GM19397 (cell line): ENCODE data around the gene OR51I1.

ENCODE experiments used
- ATAC-seq: cut with Tn5 transposase; IDR thresholded peaks from one replicate; pipeline ENCODE4 v1.9.1; 2021; ENCODE audit warnings: mild to moderate bottlenecking, moderate library complexity; ENCODE audit not compliant: unreplicated experiment

The OR51I1 gene, protein sequence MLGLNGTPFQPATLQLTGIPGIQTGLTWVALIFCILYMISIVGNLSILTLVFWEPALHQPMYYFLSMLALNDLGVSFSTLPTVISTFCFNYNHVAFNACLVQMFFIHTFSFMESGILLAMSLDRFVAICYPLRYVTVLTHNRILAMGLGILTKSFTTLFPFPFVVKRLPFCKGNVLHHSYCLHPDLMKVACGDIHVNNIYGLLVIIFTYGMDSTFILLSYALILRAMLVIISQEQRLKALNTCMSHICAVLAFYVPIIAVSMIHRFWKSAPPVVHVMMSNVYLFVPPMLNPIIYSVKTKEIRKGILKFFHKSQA

DNA sequence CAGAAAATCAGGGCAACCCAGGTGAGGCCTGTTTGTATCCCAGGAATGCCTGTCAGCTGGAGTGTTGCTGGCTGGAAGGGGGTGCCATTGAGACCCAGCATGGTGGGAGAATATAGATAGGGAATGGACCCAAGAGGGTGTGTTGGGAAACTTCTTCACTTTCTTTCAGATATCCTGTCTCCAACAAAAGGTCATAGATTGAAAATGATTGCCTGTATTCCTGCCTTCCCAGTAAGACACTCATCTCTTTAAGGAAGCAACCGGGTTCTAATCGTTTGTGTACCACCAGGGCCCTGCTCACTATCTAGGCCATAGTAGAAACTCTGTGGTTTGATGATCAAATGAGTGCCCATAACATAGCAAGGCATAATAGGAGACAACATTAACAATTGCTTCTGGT, at the start of gene OR51I1:
Gene OR51I1, minus strand, starts transcription at position 101 of the 400 bp plus-strand sequence. Its CDS starts 0 bp downstream, at position 101.
- ATAC-seq, result no peak

DNA sequence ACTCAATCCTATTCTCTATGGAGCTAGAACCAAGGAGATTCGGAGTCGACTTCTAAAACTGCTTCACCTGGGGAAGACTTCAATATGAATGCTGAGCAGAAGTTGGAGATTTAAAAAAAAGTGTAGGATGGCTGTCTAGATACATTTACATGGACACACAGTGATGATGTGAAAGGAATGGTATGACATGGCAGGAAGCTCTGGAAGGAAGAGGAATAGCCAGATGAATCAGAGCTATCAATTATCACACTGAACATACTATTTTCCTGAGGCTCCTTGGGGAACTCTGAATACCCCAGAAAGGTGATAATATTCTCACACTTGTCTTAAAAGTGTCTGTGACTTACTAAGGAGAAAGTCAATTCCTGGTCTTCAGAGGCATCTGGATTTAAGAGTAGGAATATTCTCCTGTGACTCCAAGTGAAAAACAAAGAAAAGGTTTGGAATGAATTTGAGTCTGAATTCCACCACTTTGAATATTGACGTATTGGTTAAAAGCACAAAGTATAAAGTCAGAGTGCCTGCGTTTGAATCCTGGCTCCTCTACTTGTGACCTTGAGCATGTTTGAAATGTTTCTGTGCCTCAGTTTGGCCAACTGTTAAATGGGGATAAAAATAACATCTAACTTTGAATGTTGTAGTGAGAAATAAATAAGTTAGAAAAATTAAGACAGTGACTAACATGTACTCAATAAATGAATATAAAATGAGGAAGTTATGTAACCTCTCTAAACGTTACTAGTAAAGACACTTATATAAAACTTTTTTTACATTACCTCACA, 48.5 kb upstream of the OR51I1 start:
- ATAC-seq, result no peak

DNA sequence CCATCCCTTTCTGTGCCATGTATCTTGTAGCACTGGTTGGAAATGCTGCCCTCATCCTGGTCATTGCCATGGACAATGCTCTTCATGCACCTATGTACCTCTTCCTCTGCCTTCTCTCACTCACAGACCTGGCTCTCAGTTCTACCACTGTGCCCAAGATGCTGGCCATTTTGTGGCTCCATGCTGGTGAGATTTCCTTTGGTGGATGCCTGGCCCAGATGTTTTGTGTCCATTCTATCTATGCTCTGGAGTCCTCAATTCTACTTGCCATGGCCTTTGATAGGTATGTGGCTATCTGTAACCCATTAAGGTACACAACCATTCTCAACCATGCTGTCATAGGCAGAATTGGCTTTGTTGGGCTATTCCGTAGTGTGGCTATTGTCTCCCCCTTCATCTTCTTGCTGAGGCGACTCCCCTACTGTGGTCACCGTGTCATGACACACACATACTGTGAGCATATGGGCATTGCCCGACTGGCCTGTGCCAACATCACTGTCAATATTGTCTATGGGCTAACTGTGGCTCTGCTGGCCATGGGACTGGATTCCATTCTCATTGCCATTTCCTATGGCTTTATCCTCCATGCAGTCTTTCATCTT, 47.6 kb upstream of the OR51I1 start:
- no peak for ATAC-seq

DNA sequence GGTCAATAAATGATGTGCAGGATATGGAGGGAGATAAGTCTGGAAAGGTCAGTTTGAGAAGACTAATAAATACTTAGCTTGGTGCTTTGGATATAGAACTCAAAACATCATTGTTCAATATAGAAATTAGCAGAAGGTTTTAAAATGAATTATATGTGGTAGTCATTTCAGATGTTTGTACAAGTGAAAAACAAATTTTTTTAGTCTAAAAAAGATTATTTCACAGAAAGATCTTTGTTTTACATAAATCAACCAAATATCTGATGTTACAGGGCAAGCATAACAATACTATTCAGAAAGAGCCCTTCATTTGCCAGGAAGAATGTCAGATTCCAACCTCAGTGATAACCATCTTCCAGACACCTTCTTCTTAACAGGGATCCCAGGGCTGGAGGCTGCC, 47.1 kb upstream of the OR51I1 start, which contains the start of gene OR52D1:
Gene OR52D1, plus strand, starts transcription at position 301 of the 400 bp plus-strand sequence. Its CDS starts 22 bp downstream, at position 323.
- ATAC-seq, result no peak

DNA sequence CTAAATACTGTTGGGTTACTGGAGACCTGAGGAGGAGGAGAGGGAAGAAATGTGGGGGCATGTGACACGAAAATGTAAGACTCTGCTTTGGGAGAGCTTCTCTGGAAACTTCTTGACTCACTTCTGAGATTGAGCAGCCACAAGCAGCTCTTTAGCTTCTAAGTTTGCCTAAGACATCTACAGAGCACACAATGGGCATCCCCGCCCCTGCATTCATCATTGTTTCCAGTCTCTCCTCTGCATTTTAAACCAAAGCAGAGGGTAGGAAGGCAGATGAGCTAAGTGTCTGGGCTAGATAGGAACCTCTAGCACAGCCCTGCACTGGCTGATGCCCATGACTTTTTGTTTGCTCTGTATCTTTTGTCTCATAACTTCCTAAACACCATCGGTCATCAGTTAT, 45.1 kb upstream of the OR51I1 start:
- no peak for ATAC-seq

DNA sequence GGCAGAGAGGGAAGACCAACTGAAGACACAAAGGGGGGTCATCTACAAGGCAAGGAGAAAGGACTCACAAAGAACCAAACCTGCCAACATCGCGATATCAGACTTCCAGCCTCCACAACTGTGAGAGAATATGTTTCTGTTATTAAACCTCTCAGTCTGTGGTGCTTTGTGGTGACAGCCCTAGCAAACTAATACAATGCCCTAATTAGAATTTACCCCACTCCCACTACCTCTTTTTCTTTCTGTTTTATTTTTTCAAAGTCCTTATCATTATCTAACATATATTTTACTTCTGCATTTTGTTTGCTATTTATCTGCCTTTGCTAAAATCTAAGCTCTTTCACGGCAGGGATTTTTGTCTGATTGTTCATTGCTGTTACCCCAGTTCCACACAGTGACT, 44.7 kb upstream of the OR51I1 start:
- no peak for ATAC-seq

DNA sequence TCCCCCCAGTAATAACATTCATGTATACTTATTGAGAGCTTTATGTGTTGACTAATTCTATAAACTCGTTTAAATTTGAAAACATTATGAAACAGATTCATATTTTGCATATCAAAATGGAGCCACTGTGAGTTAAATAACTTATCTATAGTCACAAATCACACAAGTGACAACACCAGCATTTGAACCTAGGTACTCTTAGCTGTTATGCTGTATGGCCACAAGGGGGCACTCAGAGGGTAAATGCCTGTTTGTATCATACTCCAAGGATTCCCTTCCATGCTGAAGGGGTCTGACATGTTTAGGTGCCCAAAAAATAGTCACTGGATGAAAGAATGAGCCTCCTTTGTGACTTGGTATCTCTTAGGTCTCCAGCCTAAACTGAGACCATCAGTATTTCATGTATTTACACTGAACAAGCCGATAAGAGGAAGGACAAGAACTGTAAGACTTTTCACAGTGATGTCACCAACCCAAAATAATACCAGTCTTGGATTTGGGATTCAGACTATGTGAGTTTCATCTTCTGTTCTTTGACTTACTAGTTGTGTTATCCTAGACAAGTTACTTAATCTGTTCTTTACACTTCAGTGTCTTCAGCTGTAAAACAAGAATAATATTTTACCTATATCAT, 35.0 kb upstream of the OR51I1 start:
- peak; percentile 66 for ATAC-seq

DNA sequence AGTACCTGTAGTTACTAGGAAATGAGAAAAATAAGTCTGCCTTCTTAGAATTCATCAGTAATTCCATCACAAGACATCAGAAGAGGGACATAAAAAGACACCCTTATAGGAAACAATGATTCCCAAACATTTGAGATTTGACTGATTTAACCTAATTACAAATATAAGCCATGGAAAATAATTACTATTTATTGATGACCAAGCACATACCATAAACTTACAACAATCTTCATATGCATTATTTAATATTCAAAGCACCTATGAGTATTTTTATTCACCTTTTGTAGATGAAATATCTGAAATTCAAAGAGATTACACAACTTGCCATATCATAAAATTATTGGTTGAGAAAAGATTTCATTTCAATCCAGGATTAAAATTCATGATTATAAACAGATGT, 32.6 kb upstream of the OR51I1 start:
- no peak for ATAC-seq

DNA sequence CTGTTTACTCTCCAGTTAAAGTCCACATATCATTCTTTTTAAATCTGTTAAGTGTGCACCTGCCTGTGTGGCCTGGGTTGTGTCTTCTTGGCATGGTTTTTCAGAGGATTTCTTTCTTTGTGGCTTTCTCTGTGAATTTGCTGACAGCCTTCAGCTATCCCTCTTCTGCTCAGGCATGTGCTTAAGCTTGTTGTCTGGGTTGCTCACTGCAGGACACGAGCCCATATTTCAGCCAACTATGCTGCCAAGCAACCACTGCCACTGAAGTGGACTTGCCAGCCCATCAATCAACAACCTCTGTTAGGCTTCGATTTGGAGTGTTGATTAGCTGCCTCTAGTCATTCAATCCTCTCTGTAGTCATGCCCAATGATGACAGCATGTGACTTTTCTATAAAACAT, 26.2 kb upstream of the OR51I1 start:
- no peak for ATAC-seq

DNA sequence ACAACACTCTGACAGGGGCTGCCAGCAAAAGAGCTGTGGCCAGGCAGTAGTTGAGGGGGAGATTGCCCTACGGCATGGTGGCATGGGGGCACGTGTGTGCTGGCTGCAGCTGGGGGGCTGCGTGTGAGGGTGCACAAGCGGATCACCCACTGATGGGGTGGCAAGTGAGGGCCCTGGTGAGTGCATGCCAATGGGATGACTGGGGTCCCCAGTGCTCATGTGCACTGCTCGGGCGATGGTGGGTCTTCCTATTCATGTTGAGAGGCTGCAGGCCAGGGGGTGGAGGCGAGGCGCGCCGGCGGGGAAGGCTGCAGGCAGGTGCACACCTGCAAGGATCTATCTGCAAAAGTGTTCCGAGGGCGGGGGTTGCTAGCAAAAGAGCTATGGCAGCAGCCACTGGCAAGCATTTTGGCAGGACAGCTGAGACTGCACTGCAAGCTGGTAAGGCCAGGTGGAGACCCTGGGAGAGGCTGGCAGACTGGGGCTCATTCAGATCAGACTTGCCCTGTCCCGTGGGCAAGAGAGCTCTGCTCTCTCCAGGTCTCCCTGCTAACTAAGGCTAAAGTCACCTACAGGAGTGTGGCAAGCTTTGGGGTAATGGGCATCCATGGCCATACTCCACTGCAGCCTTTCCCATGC, 19.8 kb upstream of the OR51I1 start:
- ATAC-seq, result no peak

DNA sequence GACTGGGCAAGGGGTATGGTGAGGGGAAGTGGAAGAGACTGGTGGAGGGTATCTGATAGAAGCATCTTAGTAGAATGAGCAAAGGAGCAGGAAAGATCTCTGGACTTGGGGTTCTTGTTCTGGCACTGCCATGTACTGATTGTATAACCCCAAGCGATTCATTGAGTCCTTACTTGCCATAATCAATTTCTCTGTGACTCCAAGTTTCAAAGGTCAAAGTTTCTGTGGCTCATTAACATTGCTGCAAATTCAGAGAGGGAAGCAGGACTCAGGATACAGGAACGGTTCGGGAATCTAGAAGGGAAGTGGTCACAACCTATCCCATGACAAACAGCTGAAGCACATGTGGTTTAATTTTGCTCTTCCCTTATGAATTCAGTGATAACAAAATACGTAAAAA, 8.1 kb upstream of the OR51I1 start:
- ATAC-seq, result no peak

DNA sequence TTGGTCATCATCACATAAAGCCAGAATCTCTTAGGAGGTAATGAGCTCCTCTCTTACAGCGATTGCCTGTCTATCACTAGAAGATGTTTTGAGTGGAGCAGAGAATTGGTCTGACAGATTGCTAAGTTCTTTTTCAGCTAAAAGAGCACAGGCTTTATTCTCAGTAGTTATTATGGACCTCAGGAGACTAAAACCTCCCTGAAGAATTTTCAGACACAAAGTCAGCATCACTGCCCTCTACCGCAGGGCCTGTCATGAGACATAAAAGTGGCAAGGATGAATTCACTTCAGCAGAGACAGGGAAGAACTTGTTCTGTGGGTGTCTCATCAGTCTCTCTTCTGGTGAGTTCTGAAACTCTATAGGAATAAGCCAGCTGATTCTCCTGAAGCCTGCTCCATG, 7.7 kb upstream of the OR51I1 start, which contains the start of gene OR51I2:
Gene OR51I2, plus strand, starts transcription at position 301 of the 400 bp plus-strand sequence. CDS start 4,166 bp downstream, outside the sequence.
- no peak for ATAC-seq

DNA sequence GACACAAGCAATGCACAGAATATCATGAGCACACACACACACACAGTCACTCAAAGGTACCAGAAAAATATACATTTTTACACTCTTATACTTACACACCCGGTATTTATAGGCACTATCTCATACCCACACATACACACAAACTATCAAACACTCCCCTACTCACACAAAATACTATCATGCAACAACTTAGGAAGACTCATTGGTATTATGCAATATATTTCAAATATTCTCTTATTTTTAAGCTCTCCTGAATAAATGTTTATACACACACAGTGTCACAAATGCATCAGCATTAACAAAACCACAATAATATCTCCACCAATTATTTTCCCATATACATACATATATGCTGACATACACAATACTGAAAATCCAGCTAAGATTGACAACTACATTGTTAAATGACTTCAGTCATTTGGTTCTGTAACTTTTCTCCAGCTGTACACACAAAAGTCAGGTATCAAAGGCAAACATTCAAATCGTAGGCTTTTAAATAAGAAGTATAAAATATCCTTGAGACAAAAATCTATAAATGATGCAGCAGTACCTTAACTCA, 2.6 kb upstream of the OR51I1 start:
- ATAC-seq, result no peak

DNA sequence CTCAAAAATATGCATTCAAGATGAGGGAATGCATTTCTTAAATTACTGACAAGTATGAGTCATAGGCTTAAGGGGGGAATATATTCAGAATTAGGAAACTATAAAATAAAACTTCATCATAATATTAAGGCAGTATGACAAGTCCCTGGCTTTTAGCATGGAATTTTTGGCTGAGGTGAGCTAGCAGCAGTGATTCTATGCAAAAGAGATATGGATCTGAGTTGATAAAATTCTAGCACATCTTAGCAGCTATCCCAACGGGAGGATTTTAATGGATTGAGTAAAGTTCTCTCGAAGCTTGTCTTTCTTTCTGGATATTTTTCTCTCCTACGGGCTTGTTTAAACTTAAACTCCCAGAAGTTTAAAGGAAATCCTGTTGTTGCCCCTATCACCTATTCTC, 18.2 kb downstream of the OR51I1 start:
- ATAC-seq, result no peak

DNA sequence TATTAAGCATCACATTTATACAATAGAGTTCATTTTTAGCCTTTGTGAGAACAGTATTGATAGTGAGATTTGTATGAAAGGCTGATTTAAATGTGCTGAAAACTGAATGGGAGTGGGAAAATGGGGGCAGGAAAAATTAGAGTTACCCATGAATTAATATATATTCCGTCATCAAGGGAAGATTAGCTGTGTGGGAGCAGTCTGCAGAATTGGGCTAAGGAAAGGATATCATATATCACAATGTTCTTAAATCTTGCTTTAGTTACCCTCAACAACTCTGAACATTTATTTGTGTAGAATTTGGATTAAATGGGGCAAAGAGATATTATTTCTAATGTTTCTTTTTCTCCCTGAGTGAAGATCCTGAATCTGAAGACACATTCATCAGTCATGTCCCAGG, 19.5 kb downstream of the OR51I1 start, which contains the start of gene OR51Q1:
Gene OR51Q1, plus strand, starts transcription at position 301 of the 400 bp plus-strand sequence. Its CDS starts 90 bp downstream, at position 391.
- ATAC-seq, result no peak

DNA sequence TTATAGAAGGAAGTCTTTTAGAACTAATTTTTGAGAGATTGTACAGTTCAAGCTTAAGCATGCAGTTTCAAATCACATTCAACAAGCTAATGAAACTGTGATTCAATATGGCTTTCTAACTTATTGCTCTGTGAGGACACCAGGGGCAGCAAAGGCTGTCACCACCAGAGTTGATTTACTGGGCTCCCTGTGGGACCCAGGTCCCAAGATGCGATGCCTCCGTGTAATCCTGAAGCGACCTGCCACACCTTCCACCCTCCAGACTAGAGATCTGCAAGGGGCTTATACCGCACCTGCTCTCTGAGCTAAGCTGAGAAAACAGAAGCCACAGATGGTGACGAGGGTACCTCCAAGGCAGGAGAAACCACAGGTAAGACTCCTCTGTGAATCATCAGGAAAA, 20.3 kb downstream of the OR51I1 start:
- ATAC-seq, result no peak

DNA sequence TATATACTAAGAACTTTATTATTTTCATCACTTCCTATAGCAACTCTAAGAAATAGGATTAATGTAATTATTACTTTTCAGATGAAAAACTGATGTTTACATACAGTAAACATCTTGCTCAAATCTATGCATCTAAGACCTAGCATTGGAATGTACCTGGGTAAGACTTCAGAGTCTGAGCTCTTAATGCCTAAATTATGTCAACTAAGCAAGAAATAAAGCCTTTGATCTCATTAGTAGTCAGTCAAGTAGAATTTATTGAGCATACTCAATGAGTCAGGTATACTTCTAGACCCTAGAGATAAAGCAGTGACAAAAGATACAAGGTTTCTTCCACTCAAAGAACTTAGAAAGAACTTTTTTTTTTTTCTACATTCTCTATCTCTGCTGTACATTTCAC, 36.1 kb downstream of the OR51I1 start:
- no peak for ATAC-seq

DNA sequence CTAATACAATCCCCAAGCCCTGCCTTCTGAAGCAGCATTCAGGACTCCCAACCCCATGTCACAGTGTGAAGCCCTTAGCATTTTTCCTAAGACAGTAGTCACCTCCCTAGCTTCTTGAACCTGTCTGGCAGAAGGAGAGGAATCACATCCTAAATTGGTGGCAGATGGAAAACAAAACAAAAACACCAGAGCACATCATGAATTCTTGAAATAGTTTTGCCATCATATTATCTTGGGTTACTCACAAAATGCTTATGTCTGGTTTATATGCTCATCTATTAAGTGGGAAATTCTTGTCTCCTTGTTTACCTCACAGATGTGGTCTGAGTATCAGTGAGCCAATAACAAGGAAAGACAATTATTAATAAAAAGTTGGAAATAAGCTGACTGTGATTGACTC, 42.4 kb downstream of the OR51I1 start:
- ATAC-seq, result no peak

DNA sequence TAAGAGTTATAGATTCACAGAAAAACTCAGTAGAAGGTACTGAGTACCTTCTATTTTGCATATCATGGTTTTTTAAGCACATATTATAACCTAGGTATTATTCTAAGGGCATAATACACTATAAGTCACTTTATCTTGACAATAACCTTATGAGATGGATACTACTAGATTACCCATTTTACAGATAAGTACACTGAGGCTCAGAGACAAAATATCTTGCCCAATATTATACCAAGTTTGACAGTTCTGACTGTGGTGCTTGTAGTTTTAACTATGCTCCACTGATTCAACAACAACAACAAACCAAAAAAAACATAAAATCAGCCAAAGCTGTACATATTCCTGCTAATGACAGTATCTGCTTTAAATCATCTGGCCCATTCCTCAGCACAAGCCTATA, 47.2 kb downstream of the OR51I1 start:
- ATAC-seq, result no peak
